NCI-H82 treated with DMSO at 0.1 percent for 48 hours (cell line): Measurements from ENCODE around the gene USP25.

Experiments used
- DNase-seq: peaks from one replicate; lab custom pipeline; 2025; ENCODE audit not compliant: unreplicated experiment; lab: John Stamatoyannopoulos, UW

USP25 gene

DNA sequence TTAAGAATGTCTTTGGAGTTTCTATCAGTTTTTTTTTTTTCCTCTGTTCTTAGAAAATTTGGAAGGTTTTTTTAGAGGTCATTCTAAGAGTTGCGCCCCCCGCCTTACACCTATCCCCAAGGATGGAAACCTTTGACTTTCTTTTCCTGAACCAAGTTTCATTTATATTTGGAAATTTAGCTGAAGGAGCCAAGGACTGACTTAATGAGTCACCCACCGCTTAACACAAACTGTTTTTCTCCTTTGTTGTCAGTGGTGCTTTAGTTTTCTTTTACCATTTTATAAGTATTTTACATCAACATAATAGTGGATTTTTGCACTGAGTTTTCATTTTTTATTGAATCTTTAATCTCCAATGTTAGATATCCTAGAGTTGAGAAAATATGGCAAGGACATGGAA, 25.3 kb downstream of the USP25 start:
- no peak for DNase-seq

DNA sequence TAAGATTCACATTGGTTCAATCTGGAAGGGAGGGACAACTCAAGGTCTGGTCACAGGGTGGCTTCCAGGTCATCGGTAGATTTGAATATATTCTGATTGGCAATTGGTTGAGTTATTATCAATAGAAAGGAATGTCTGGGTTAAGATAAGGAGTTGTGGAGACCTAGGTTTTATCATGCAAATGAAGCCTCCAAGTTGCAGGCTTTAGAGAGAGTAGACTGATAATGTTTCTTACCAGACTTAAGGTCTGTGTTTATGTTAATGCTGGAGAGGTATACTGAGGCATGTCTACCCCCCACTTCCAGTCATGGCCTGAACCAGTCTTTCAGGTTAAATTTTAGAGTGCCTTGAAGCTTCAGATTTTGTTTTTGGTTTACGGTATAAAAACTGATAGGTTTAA, 29.7 kb downstream of the USP25 start:
- DNase-seq = no peak

DNA sequence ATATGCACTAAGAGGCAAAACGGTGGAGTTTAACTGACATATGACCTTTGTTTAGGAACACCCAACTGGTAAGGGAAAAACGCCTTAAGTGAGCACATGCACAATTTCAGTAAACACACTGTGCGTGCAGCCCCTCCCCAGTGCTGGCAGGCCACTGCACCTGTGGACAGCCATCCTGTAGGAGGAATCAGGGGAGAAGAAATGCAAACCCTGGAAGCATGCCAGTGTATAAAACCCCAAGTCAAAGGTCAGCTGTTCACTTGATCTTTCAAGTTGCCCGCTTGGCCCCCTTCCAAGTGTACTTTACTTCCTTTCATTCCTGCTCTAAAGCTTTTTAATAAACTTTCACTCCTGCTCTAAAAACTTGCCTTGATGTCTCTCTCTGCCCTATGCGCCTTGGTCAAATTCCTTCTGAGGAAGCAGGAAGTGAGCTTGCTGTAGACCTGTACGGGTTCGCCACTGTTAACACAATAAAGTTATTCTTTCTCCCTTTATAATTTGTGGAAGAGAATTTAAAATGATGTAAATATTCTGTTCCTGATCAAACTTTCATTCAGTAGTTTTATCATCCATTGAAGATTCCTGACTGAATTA, 31.8 kb downstream of the USP25 start:
- DNase-seq = no peak

GRCh38 chr21:15763359-15763758, 33.6 kb downstream of the USP25 start:
- DNase-seq = no peak

GRCh38 chr21:15764878-15765277, 35.1 kb downstream of the USP25 start:
- no peak for DNase-seq

GRCh38 chr21:15766952-15767603, 37.3 kb downstream of the USP25 start:
- no peak for DNase-seq

- DNase-seq = no peak
Measured at GRCh38 chr21:15768045-15768601, 38.3 kb downstream of the USP25 start.

DNA sequence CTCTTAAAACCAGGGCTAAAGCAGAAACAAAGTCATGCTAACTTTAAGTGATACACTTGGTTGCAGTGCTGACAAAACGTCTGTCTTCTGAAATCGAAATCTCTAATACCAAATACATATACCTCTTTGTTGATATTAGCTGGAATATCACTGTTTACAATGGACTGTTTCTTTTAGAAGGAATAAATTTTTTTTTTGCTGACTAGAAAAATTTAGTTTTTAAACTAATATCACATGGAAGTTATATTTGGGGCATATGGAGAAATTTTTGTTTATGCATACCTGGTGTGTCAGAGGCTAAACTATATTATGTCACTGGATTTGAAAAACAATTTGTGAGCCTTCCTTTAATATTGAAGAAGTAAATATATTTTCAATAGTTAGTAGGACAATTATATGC, 39.1 kb downstream of the USP25 start:
- no peak for DNase-seq

GRCh38 chr21:15771311-15771710, 41.5 kb downstream of the USP25 start:
- DNase-seq = no peak

DNA sequence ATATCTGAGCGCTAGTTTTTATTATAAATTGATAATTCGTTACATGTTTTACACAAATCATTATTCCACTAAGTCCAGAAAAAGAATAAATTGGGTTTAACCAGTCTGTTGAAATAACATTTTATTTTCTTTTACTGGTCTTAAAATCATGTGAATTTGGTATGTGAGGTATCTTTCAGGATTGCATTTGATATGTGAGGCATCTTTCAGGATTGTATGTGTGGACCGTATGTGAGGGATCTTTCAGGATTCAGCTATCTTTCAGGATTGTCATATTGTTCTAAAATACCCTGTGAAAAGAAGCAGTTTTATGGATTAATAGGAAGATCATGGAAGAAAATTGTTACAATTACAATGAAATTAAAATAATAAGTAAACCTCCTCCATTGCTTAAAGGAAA, 42.9 kb downstream of the USP25 start:
- no peak for DNase-seq

- no peak for DNase-seq
Measured at GRCh38 chr21:15774590-15774989, 44.8 kb downstream of the USP25 start.

- DNase-seq = no peak
Measured at GRCh38 chr21:15775291-15775690, 45.5 kb downstream of the USP25 start.

GRCh38 chr21:15775981-15776380, 46.2 kb downstream of the USP25 start:
- no peak for DNase-seq

DNA sequence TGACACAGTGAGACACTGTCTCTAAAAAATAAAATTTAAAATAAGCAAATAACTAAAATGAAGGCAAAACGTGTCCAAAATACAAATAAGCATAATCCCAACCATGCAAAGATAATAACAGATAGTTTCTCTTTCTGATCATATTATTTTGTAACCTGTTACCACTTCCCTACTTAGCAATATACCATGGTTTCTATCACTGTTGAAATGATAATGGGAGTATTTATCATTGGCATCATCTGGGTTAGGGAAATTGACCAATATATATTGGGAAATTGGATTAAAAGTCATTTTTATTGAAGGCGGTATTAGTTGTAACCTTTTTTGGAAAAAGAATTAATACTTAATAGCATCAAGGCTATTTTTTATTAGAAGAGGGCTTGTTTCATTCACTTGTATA, 47.0 kb downstream of the USP25 start:
- DNase-seq = no peak

DNA sequence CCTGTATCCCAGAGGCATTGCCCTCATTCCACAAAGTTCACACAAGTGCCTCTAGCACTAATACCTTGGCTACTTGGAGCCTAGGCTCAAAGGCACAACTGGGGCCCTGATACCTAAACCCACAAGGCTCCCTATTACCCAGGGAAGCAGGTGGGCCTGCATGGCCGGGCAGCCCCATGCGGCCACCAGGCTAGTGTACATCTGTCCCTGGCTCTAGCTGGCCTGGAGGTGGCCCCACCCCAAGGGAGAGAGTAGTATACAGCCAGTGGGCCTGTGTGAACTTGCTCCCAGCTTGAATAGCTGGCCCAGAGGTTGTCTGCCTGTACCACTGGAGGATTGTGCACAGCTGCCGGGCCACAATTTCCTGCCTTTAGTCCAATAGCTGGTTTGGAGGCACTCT, 52.2 kb downstream of the USP25 start:
- no peak for DNase-seq

- no peak for DNase-seq
Measured at GRCh38 chr21:15788847-15789523, 59.2 kb downstream of the USP25 start.

GRCh38 chr21:15793109-15793508, 63.3 kb downstream of the USP25 start:
- DNase-seq = no peak

GRCh38 chr21:15793550-15794235, 63.9 kb downstream of the USP25 start:
- no peak for DNase-seq

DNA sequence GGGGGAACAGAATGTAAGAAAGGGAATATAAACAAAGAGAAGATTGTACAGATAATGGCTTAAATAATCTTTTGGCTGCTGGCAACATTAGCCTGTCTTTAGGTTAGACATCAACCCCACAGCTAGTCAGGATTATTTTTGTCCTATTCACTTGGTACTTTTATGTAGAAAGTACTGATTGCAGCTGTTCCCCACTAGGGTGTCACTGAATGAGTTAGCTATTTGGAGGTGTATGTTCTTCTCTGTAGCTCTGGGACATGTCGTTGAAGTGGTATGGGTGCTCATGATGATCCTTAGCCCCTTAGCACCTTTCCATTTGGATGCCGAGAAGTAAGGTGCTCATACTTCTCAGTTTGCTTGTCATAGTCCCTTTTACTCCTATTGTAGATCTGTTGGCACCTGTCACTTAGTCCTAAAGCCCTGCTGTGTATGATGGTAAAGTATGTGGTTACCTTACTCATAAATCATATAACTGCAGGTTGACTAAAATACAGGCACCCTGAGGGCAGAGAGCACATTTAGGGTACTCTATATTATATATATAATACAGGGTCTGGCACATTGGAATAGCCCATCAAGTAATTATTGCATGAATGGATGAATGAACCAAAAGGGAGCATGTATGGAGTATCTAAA, 64.6 kb downstream of the USP25 start:
- DNase-seq = no peak

GRCh38 chr21:15795533-15795932, 65.8 kb downstream of the USP25 start:
- DNase-seq = no peak
